HG03064 (cell line): ENCODE data around the gene KCNQ5.
A peak's percentile ranks its signal among the peaks of the same experiment; 100 is the strongest.

ENCODE experiments used
- ATAC-seq: cut with Tn5 transposase; IDR thresholded peaks from one replicate; pipeline ENCODE4 v1.9.1; 2021; ENCODE audit warnings: low read depth; ENCODE audit not compliant: unreplicated experiment

Gene KCNQ5

DNA sequence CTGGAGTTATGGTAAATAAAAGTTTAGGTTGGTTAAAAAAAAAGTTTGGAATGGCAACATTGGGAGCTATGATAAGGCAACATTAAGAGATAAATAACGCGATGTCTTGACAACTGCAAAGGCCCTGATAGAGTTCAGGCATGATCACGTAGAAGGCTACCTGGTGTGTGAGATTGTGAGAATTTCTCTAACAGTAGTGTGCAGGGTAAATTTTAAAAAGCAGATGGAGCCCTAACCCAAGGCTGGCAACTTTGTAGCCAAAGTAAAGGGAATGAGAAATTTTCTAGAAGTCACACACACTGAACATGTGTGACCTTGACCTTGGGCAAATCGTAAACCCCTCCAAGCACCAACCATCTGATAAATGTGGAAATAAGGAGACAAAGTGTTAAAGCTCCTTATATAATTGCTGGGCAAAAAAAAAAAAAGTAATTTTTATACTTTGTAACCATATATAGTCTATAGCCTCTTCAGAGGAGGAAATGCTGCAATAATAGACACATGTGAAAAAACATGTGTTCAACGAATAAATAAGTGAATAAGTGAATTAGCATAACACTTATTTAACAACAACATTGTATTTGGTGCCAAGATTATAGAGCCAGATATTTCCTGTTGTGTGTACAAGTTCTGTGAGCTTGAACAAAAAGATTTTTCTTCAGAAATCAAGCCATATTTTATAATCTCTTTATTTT is 18.2 kb downstream of the KCNQ5 start:
- ATAC-seq = no peak

DNA sequence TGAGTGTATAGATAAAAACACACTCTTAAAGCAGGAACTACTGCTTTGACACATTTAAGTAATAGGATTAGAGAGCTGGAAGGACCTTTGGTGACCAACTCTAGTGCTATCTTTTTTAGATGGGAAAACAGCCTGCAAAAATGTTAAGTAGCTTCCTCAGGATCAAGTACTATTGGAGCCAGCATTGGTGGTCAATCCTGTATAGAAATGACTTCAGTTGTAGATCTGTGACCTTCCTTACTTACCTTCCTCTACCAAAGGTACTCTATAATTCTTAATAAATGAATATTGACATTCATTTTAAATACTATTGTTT is 18.7 kb downstream of the KCNQ5 start:
- ATAC-seq = no peak

DNA sequence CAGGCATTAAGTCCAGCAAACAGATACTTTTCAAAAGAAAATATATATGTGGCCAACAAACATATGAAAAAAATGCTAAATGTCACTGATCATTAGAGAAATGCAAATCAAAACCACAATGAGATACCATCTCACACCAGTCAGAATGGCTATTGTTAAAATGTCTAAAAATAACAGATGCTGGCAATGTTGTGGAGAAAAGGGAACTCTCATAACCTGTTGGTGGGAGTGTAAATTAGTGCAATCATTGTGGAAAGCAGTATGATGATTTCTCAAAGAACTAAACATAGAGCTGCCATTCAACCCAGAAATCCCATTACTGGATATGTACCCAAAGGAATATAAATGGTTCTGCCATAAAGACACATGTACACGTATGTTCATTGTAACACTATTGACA is 20.6 kb downstream of the KCNQ5 start:
- ATAC-seq = no peak

DNA sequence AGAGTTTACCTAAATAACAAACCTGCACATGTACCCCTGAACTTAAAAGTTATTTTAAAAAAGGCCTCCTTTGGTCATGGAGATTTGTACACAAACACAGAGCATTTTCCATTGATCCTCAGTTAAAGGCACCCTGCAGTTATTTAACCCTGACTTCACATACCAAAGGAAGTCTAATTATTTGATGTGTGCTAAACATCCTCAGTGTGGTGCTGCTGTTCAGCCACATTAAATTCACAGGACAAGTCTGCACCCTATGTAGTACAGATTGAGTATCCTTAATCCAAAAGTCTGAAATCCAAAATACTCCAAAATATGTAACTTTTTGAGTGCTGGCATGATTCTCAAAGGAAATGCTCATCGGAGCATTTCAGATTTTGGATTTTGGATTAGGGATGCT is 21.4 kb downstream of the KCNQ5 start:
- no peak for ATAC-seq

DNA sequence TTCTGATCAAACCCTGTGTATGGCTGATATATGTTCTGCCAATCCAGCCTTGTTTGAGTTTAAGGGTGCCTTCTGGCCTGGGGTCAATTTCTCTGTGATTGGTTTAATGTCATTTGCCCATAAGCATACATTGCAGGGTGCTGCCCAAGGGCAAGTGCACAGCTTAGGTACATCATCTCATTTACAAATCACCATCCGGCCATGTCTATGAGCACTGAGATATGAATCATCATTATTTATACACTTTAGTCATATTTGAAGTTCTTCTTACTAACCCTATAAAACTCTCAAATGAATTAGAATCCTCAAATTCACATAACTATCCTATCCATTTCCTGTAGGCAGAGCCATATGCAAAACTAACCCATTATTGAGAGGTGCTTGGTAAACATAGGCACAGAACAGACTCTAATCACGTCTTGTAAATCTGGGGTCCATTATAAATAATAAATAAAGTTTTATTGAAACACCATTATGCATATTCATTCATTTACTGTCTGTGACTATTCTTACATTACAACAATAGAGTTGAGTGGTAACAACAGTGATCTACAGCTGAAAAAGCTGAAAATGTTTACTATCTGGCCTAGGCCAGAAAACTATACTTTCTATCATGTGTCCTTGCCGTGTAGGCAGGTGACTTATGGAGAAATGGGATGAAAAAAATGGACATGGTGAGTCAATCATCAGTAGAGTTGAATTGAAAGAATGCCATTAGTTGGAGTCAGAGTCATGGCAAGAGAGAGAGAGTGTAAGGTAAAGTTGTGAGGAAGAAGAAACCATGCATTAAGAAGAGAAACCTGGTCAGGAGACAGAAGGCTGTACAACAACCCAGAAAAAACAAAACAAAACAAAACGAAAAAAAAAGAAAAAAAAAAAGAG is 25.0 kb downstream of the KCNQ5 start:
- no peak for ATAC-seq

DNA sequence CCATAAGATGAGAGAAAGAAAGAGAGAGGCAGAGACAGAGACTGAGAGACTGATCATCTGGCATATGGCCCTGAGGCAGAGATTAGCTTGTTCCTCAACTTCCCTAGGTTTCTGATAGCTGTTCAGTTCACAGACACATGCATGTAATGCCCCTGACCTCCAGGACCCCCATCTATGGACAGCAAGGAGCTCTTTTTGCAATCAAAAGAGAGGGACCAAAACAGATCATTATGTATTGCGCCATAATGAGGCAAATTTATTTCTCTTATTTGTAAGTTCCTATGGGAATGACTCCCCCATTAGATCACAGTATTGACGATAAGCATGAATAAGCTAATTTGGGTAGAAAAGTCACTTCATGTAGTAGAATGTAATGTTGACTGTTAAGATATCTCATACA is 25.6 kb downstream of the KCNQ5 start:
- ATAC-seq = no peak

DNA sequence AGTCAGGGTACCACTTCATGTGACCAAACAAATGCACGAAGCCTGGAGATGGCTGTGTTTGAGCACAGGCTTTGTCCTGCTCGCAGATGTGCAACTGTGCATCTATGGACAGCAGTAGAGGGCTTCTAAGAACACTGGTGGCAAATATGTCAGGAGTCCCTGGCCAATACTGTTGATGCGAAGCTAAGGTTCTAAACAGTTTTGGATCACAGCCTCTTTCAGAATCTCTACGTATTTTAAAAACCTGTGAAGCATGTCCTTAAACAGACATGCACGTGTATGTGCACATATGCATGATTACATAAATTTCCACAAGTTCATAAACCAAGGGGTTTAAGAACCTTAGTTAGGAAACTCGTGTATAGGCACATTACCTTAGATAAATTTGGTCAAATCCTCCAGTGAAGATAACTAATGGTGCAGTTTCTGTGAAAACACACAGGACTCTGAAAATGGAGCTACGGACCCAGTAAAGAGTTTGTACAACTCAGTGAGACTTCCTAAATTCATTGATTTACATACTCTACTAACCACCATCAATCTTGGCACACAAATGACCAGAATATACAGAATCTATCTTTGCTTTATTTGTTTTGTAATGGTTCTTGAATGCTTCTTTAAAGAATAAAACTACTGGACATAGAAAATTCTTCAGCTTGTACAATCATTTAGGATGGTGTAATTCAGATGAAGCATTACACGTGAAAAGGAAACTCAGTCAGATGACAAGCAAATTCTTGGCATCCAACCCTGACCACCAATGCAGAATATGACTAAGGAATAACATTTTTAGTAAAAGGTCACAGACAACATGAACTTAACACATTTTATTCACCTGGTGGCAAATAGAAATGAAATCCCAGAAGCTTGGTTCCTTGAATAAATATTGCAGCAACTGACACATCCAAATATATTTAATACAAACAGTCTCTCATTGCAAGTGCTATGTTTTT is 27.4 kb downstream of the KCNQ5 start:
- peak; percentile 53 for ATAC-seq

DNA sequence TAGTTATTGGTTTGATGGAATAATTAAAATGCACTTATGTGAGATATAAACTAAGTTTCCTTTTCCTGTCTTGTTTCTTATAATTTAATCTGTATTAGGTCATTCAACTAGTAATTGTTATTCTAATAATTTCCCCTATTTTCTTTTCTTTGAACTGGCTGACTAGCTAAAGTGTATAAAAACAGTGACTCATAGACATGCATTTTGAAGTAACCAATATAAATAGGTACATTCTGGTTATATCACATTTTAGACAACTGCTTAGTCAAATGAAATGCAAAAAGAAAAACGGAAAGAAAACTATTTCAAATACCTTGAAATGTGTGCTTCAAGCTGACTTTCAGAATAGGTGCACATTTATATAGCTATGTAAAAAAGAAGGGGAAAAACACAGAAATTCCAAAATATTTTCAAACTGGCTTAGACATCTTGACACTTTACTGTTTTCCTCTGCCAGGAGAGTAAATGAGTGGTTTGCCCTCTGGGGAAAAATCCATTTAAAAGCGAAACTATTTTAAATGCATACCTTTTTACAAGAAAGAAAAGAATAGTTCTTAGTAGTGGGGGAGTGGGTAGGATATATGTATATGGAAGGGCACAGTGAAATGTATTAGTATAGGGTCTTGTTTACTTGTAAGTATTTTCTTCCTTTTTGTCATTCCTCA is 28.3 kb downstream of the KCNQ5 start:
- no peak for ATAC-seq

DNA sequence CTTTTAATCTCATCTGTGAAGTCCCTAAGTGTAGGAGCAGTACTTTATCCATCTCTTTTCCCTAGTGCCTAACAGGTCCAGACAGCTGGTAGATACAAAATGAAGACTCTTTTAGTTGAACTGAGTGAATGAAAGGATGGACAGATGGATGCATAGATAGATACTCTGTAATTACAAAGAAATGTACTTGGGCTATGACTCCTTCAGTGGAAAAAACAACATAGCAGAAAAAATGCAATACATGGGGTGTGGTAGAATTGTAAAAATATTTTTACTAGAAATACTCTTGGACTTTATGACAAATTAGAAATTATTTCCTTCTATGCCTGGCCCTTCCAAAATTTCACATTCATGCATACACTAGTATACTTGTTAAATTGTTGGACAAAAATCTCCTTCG is 29.3 kb downstream of the KCNQ5 start:
- no peak for ATAC-seq

DNA sequence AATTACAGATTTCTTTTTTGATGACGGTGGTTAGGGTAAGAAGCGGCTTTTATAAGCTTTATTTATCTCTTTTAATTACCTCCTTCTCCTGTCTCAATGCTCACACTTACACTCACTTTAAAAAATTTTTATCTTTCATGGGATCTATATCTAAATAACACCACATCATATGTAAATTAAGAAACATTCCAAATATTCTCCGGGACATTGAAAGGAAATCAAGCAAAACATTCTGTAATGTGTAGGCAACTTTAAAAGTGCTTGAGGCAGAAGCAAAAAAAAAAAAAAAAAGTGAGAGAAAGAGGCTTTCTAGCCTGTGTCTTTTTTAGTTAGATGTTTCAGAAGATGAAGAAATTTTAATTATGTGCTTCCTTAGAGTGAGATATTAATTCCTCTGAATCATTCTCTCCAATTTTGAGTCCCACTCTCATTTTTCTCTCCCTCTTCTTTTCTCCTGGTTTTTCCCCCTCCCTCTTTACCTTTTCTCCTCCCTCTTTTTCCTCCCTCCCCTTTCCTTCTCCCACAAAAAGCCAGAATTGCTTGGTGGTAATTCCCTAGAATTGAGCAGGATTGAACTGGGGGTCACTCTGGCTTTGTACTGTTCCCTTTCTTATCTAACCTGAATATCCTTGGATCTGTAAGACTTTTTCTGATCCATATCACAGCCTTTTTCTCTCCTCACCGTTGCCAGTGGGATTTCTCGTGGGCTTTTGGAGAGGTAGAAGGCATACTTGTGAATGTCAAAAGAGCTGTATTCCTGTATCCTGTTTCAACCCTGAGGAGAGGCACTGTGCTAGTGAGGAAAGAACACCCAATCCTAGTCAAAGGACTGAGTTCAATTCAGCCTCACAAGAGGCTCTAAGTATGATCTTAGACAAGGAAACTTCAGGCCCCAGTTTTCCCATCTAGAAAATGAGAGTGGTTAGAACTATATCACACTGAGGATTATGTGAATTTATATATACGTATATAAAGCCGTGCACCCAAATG is 30.4 kb downstream of the KCNQ5 start:
- ATAC-seq = no peak

DNA sequence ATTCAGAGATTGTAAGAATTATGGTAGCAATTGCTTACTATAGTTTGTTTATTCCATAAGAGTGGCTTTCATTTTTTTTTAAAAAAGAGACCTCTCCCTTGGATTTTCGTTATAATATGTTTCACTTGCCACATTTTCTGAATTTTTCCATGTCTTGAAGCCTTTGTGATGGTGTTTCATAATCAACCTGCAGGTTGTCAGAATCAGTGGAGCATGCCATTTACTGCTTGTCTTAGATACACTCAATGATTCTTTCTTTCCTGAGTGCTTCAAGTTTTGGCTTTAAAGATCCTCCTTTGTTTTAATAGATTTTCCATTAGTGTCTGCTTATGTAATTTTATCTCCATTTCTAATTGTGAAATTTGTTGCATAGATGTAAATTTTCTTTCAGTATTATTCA is 31.2 kb downstream of the KCNQ5 start:
- ATAC-seq = no peak

DNA sequence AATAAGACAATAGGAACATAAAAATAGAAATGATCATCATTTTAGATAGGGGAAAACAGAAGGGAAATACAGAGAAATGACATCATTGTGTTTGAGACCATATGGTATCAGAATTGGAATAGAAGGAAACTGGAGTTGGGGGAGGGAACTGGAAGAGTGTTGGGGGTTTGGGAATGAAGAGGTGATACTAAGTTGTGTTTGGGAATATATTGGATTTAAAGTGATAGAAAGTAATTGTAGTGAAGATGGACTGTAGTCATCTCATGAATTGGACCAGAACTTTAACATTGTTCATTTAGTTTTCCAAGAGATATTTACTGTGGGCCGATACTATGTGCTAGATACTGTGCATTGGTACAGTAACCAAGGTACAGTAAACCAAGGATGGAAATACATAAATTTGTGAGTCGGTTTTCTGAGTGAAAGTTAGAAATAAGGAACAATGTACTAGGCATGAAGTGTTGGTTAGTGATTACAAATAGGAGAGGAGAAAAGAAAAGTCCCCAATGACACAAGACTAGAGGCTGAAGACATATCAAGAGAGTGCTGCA is 32.3 kb downstream of the KCNQ5 start:
- ATAC-seq = peak; percentile 55

DNA sequence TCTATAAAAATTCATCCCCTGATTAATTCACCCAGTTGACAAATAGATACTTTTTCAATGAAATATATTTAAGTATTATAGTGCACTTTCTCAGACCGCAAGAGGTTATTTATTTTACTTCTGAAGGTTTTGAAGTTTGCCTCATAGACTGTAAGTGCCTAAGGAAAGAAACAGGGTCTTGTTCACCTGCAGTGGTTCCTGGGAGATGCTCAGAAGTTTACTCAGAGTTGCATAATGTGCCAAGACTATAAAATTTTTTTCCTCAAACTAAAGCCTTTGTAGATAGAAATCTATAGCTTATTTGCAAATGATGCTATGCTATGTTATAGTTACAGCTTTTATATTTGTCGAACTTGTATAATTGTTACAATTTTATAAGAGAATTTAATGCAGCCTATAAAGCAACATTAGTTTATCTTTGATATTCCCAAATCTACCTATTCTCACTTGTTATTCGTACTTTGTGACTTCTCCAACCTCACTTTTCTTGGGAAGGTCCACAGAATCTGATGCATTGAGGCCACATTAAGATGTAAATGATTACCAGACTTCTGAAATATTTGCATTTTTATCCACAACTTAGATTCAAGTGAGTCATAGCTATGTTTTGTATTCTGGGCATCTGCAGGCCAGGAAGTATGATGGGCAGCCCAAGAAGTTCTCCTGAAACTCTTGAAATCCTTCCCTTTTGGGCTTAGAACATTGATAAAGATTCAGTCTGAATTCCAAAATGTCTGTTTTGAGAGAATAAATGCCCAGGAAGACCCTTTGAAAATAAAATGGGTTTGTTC is 35.7 kb downstream of the KCNQ5 start:
- no peak for ATAC-seq

DNA sequence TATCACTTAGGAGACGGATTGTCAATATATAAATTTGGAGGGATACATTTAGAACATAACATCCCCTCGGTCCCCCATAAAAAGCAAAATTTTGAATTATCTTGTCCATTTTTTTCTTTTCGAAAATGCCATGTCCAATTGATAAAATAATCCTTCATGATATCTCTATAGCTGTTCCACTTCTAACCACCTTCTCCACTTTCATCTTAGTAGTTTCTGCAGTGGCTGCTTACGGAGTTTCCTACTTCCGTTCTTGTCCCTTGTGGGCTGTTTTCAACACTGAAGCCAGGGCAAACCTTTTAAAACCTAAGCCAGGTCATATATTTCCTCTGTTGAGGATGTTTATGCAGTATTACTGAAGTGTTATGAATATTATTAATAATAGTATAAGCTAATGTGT is 37.9 kb downstream of the KCNQ5 start:
- ATAC-seq = no peak

DNA sequence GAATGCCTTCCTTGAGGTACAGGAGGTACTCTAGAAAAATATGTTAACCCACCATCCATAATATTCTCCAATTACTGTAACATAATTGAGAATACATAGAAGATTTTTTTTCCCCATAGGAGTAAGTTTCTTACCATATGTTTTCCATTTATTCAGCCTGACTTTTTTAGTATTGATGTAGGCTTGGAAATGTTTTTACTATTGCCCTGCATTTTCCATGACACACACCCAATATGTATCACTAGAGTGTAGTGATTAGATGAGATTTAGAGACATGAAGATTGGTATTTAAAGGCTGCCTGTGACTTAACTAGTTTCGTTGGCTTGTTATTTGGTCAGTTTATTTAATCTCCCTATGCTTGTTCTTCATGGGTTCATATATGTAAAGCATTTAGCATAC is 39.5 kb downstream of the KCNQ5 start:
- no peak for ATAC-seq

DNA sequence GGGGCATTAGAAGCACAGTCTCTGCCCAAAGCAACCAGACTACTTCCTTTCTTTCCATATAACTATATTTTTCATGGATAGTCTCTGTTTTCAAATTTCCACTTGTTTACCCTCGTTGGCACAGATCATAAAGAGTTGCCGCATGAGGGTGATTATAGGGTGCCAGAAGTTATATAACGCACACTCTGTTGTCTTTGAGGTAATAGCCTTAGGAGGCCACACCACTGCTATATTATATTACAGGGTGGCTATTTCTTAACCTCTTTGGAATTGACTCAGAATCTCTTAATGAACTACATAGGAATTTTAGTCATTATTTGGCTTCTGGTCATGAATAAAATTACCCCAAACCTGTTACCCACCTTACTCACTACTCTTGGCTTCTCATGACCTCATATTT is 43.7 kb downstream of the KCNQ5 start:
- no peak for ATAC-seq

DNA sequence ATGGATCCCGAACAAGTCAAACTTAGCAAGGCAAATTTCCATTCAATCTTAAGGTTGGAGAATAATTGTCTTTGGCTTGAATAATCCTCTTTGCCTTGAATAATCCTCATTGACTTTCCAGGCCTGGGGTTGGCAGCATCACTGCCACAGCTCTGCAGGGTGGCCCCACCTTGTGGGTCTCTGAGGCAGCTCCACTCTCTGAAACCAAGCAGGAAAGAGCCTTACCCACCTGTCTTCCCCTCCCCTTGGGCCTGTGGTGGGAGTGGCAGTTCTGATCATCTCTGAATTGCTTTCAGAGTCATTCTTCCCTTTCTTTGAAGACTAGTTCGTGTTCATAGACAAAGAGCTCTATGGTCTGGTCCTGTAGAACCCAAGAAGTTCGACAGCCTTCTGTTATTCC is 47.5 kb downstream of the KCNQ5 start:
- no peak for ATAC-seq

DNA sequence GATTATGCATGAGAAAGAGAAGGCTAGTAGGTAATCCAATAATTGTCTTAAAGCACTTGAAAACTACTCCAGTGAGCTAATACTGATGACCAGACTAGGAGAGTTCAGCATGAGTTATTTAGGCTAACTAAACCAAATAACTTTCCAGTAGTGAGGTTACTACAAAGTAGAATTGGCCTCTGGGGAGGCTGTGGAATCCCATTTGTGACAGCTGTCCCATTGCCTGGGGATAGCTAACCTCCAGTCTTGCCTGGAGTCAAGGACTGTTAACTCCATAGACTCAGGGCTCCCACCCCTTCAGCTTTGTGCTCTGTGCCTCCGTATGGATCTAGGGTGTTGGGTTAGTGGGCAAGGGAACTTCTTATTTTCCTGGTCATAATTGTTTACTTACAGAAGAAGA is 51.0 kb downstream of the KCNQ5 start:
- ATAC-seq = no peak
